Suprapubic skin (tissue), 4 donors: ENCODE measurements around the gene CA7.

Experiments
- CTCF ChIP-seq, 2 donors: fragments of 200-600 bp in 1 of 2; fragments of 450-650 bp in 1 of 2; sonication (generic) in 1 of 2; IDR thresholded peaks; one replicate each; pipeline ENCODE4 v1.5.1; 2016 to 2019; ENCODE audit warnings: antibody characterized with exemption in 2 of 2, mild to moderate bottlenecking in 1 of 2, moderate library complexity in 1 of 2
- EP300 ChIP-seq: sonication (generic); formaldehyde crosslinking; IDR thresholded peaks from one replicate; pipeline ENCODE4 v1.6.1; 2017; ENCODE audit warnings: antibody characterized with exemption
- POLR2A ChIP-seq, 2 donors: fragments of 450-650 bp; IDR thresholded peaks; one replicate each; pipeline ENCODE4 v1.6.1; 2017; ENCODE audit warnings: antibody characterized with exemption in 2 of 2, mild to moderate bottlenecking in 2 of 2, moderate library complexity in 2 of 2
- POLR2AphosphoS5 ChIP-seq, 3 donors: sonication (generic); formaldehyde crosslinking; IDR thresholded peaks; one replicate each; pipeline ENCODE4 v1.6.1; 2017; ENCODE audit warnings: antibody characterized with exemption in 3 of 3

GRCh38 chr16:66881014-66881417 is 36.8 kb downstream of the CA7 start:
- TF ChIP-seq CTCF (IDR thresholded peaks at IDR 0.05) (no peak), POLR2A (IDR thresholded peaks at IDR 0.05) (no peak), EP300 (no peak), POLR2AphosphoS5 (IDR thresholded peaks at IDR 0.05) (no peak)
